Mesodermal cell (in vitro differentiated cells): ENCODE results near the gene HSPA2.
A peak's percentile ranks its signal among the peaks of the same experiment; 100 is the strongest.
"Not testable (repeated sequence)": the region's sequence is repeated elsewhere in the genome, so short reads cannot be mapped to it uniquely, and the experiment has no call there.

Experiments used
- H3K27ac ChIP-seq: 2 replicates; pipeline ENCODE4 v1.7.0; 2013; ENCODE audit warnings: mild to moderate bottlenecking, low read depth, low read length, moderate library complexity; ENCODE audit not compliant: severe bottlenecking
- H3K36me3 ChIP-seq: 2 replicates; pipeline ENCODE4 v1.7.1; 2013; ENCODE audit warnings: mild to moderate bottlenecking, low read length, moderate library complexity; ENCODE audit not compliant: control insufficient read depth, insufficient read depth
- H3K4me1 ChIP-seq: one replicate; pipeline ENCODE4 v1.7.1; 2013; ENCODE audit warnings: mild to moderate bottlenecking, low read length; ENCODE audit not compliant: insufficient read depth, control insufficient read depth, poor library complexity, severe bottlenecking
- H3K4me3 ChIP-seq: 2 replicates; pipeline ENCODE4 v1.7.0; 2013; ENCODE audit warnings: low read length, control low read depth, mild to moderate bottlenecking; ENCODE audit not compliant: insufficient read depth, poor library complexity, severe bottlenecking; ENCODE audit errors: extremely low read depth
- H3K9me3 ChIP-seq: 2 replicates; pipeline ENCODE4 v1.7.1; 2013; ENCODE audit warnings: mild to moderate bottlenecking, low read length, moderate library complexity; ENCODE audit not compliant: control insufficient read depth
- WGBS, 2 experiments: methylation state at CpG; one replicate each; pipeline ENCODE4 v1.1.5; 2013; ENCODE audit warnings: missing lambda C conversion rate in 2 of 2; ENCODE audit not compliant: insufficient coverage in 2 of 2; 5-methylcytosine and 5-hydroxymethylcytosine counted together

HSPA2 gene

DNA sequence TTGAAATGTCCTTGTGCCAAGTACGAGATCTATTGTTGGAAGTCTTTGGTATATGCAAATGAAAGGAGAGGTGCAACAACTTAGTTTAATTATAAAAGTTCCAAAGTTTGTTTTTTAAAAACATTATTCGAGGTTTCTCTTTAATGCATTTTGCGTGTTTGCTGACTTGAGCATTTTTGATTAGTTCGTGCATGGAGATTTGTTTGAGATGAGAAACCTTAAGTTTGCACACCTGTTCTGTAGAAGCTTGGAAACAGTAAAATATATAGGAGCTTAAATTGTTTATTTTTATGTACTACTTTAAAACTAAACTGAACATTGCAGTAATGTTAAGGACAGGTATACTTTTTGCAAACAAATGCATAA, 2.3 kb downstream of the HSPA2 start:
- WGBS, 2 experiments = 43 to 63% methylated on average over 2 to 3 of the region's 4 CpGs
- Histone ChIP-seq H3K9me3 (peaks cover 8% of the 10 kb centered on the region), H3K4me1 (no peaks in the 10 kb centered on the region), H3K4me3 (peak overlapping the region; percentile 49), H3K36me3 (no peaks in the 10 kb centered on the region), H3K27ac (no peak overlapping the region)

GRCh38 chr14:64544607-64545312, 4.2 kb downstream of the HSPA2 start:
- H3K27ac ChIP-seq = no peak overlapping the region
- H3K4me3 ChIP-seq = peak overlapping the region; percentile 10
- H3K4me1 ChIP-seq = peaks cover 5% of the 10 kb centered on the region
- 50 to 83% methylated on average over 1 of the region's 5 CpGs for WGBS, 2 experiments
- no peaks in the 10 kb centered on the region for H3K36me3 ChIP-seq
- H3K9me3 ChIP-seq = peaks cover 8% of the 10 kb centered on the region

- Histone ChIP-seq H3K27ac (no peak overlapping the region), H3K36me3 (no peaks in the 10 kb centered on the region), H3K4me3 (no peak overlapping the region), H3K4me1 (peaks cover 5% of the 10 kb centered on the region), H3K9me3 (no peaks in the 10 kb centered on the region)
- no CpG with 5 or more reads among the region's 1 CpG for WGBS, 2 experiments
Measured at GRCh38 chr14:64549016-64549415, 8.5 kb downstream of the HSPA2 start.

- Histone ChIP-seq H3K27ac (no peak within 1 kb of the TSS), H3K4me3 (peak within 1 kb of the TSS; percentile 25), H3K9me3 (no peaks in the 10 kb centered on the region), H3K4me1 (peaks cover 5% of the 10 kb centered on the region), H3K36me3 (no peaks in the 10 kb centered on the region)
- 7 to 10% methylated on average over 29 to 43 of the region's 54 CpGs for WGBS, 2 experiments
Measured at GRCh38 chr14:64549791-64550620, 9.5 kb downstream of the HSPA2 start, which contains the start of gene PPP1R36. Gene PPP1R36 (plus strand): TSS chr14:64549961. CDS start chr14:64549998, 37 bp downstream.

- Histone ChIP-seq H3K27ac (no peak overlapping the region), H3K9me3 (no peaks in the 10 kb centered on the region), H3K36me3 (no peaks in the 10 kb centered on the region), H3K4me3 (no peak overlapping the region), H3K4me1 (peaks cover 5% of the 10 kb centered on the region)
- 92 to 100% methylated on average over 1 to 2 of the region's 7 CpGs for WGBS, 2 experiments
Measured at GRCh38 chr14:64550621-64551333, 10.2 kb downstream of the HSPA2 start.

- WGBS, 2 experiments = 88% methylated on average over 2 to 4 of the region's 4 CpGs
Measured at GRCh38 chr14:64554556-64554955, 14.0 kb downstream of the HSPA2 start.

GRCh38 chr14:64556526-64556925, 16.0 kb downstream of the HSPA2 start:
- H3K36me3 ChIP-seq = no peaks in the 10 kb centered on the region
- H3K27ac ChIP-seq = no peak overlapping the region
- H3K9me3 ChIP-seq = no peaks in the 10 kb centered on the region
- H3K4me3 ChIP-seq = no peak overlapping the region
- WGBS, 2 experiments = 96 to 100% methylated on average over 3 of the region's 5 CpGs
- peaks cover 8% of the 10 kb centered on the region for H3K4me1 ChIP-seq

More at GRCh38 chr14:64554556-64554955, 14.0 kb downstream of the HSPA2 start:
- Histone ChIP-seq H3K36me3 (no peaks in the 10 kb centered on the region), H3K4me3 (no peak overlapping the region), H3K9me3 (no peaks in the 10 kb centered on the region), H3K4me1 (peaks cover 9% of the 10 kb centered on the region), H3K27ac (no peak overlapping the region)

DNA sequence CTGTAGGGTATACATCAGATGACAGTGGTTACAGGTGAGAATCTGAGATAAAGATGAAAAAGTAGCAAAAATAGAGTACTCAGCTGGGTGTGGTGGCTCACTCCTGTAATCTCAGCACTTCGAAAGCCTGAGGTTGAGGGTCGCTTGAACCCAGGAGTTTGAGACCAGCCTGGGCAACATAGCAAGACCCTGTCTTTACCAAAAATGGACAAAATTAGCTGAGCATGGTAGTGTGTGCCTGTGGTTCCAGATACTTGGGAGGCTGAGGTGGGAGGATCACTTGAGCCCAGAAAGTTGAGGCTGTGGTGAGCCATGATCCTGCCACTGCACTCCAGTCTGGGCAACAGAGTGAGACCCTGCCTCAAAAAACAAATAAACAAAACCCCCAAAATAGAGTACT, 17.7 kb downstream of the HSPA2 start:
- not testable (repeated sequence) for H3K4me1 ChIP-seq, H3K4me3 ChIP-seq
- WGBS, 2 experiments = 87 to 100% methylated on average over 2 of the region's 2 CpGs

DNA sequence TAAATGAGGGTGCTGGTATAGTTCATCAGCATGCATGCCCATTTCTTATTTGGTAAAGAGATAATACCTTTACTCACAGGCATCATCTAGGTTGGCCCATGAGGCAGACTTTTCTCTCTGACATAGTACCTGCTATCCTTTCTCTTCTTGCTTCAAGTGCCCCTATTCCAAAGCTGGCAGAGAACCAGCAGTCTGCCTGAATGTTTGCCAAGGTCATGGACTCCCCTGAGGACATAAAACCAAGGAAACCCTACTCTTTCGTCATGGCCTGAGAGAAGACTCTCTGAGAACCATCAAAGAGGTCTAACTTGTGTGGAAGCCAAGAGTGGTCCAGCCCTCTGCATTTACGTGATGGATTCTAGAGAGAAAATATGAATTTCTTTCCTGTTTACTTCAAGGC, 21.1 kb downstream of the HSPA2 start:
- H3K36me3 ChIP-seq = no peaks in the 10 kb centered on the region
- no peaks in the 10 kb centered on the region for H3K9me3 ChIP-seq
- WGBS, 2 experiments = 84 to 92% methylated on average over 2 of the region's 2 CpGs
- H3K27ac ChIP-seq = no peak overlapping the region
- H3K4me1 ChIP-seq = peaks cover 10% of the 10 kb centered on the region
- no peak overlapping the region for H3K4me3 ChIP-seq

More for the DNA sequence above, 17.7 kb downstream of the HSPA2 start:
- H3K27ac ChIP-seq, H3K9me3 ChIP-seq, H3K36me3 ChIP-seq: not testable (repeated sequence)

- Histone ChIP-seq H3K4me3 (no peak overlapping the region), H3K9me3 (no peaks in the 10 kb centered on the region), H3K27ac (no peak overlapping the region), H3K36me3 (no peaks in the 10 kb centered on the region), H3K4me1 (peaks cover 14% of the 10 kb centered on the region)
Measured at GRCh38 chr14:64562436-64562835, 21.9 kb downstream of the HSPA2 start.
